Fibroblast of pulmonary artery (primary cell): ENCODE measurements around the gene USP10.
"Not testable (repeated sequence)": the region's sequence is repeated elsewhere in the genome, so short reads cannot be mapped to it uniquely, and the experiment has no call there.

Source experiments
- DNase-seq: peaks from one replicate; pipeline ENCODE4 v3.0.0-alpha.2; 2010; ENCODE audit warnings: low read depth
- H3K4me3 ChIP-seq: replicated peaks from 2 replicates; pipeline ENCODE4 v1.5.1; 2011; ENCODE audit warnings: low read depth, mild to moderate bottlenecking, control low read depth, low read length, moderate library complexity
- CTCF ChIP-seq: IDR thresholded peaks from 2 replicates; pipeline ENCODE4 v1.5.1; 2011; ENCODE audit warnings: mild to moderate bottlenecking, control low read depth, low read length, inconsistent platforms; ENCODE audit errors: missing control alignments

Gene USP10

GRCh38 chr16:84726079-84726668, 26.4 kb downstream of the USP10 start:
- peak; percentile 91 for DNase-seq
- peak; percentile 90 for TF ChIP-seq CTCF
- no peak overlapping the region for H3K4me3 ChIP-seq

- TF ChIP-seq CTCF, result no peak
- no peak overlapping the region for H3K4me3 ChIP-seq
- no peak for DNase-seq
Observed at GRCh38 chr16:84726669-84727467, 27.1 kb downstream of the USP10 start.

- TF ChIP-seq CTCF, result no peak
- H3K4me3 ChIP-seq, result no peak overlapping the region
- DNase-seq, result no peak
Observed at GRCh38 chr16:84728853-84729424, 29.1 kb downstream of the USP10 start.

DNA sequence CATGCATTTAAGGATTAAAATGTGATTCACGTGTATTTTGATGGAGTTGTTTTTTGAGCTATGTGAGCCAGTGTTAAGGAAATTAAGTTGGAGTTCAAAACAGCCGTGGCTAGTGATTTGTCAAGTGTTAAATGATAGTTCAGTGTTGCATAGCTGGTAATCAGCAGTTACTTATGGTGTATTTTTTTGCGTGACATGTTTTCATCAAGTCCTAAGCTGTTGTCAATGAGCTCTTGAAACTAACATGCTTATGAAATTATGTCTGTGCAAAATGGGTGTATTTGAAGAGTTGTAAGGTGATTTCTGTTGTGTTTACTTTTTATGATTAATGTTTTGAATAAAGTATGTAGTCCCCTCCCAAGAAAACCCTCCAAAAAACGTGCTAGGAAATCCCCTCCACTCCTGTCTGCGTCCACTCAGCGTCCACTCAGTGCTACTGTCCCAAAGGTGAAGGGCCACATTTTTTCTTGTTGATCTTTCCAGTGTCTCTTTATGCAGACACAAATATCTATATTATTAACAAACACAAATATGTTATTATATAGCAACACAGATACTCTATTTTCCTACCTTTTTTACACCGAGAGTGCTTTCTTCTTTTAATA, 30.0 kb downstream of the USP10 start:
- H3K4me3 ChIP-seq, result peak overlapping the region; percentile 36
- TF ChIP-seq CTCF, result no peak
- DNase-seq, result no peak

DNA sequence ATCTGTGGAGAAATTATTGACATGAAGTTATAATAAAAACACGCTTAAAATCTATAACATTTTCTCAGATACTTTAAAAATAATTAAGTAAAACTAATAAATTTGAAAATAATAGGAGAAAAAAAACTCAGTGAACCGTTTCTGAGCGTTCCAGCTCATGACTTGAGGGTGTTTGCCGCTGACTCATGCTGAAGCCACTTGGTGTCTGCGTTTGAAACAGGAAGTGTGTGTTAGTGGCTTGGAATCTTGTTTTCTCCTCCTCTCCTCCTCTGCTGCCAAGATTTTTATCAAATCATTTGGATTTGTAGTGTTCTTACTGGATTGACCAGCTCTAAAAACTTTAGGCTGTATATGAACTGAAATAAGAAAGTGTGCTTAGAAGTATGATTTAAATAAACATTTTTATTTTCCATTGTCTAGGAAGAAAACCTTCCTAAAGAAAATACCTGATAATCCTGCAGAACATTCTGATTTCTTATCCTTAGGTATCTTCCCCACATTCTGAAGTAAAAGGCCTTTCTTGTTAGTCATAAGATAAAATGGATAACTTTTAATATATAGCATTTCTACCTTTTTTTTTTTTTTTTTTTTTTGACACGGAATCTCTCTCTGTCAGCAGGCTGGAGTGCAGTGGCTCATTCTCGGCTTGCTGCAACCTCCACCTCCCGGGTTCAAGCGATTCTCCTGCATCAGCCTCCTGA, 30.8 kb downstream of the USP10 start:
- DNase-seq, result peak; percentile 95
- TF ChIP-seq CTCF, result no peak

DNA sequence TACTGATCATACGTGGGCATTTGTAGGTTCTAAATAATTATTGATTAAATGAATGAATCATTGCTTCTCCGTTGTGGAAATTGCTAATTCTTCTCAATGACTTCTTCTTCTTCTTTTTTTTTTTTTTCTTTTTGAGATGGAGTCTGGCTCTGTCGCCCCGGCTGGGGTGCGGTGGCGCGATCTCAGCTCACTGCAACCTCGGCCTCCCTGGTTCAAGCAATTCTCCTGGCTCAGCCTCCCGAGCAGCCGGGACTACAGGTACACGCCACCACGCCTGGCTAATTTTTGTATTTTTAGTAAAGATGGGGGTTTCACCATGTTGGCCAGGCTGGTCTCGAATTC, 32.5 kb downstream of the USP10 start:
- not testable (repeated sequence) for H3K4me3 ChIP-seq, DNase-seq

More for the DNA sequence above, 30.8 kb downstream of the USP10 start:
- H3K4me3 ChIP-seq, result peak overlapping the region; percentile 36

GRCh38 chr16:84732674-84733352, 33.0 kb downstream of the USP10 start:
- DNase-seq, result no peak
- TF ChIP-seq CTCF, result no peak
- no peak overlapping the region for H3K4me3 ChIP-seq
